Lower leg skin (tissue), 4 donors: ENCODE measurements around the gene SEPTIN8. TPM values are rescaled to one million over a fixed set of nuclear protein-coding genes. Genes with fewer than 3 reads are reported as not detected.

Source experiments
- DNase-seq, 2 donors: peaks; one replicate each; pipeline ENCODE4 v3.0.0-alpha.2; 2019; ENCODE audit warnings: low spot score in 2 of 2
- H3K4me3 ChIP-seq: fragments of 200-600 bp; sonication (generic); 2 replicates; pipeline ENCODE4 v1.5.1; 2017; ENCODE audit warnings: mild to moderate bottlenecking, low read depth; ENCODE audit not compliant: poor library complexity, severe bottlenecking
- CTCF ChIP-seq, 3 donors: fragments of 450-650 bp; IDR thresholded peaks; one replicate each; pipeline ENCODE4 v1.5.1; 2016; ENCODE audit warnings: antibody characterized with exemption in 3 of 3, mild to moderate bottlenecking in 3 of 3, moderate library complexity in 2 of 3
- POLR2A ChIP-seq, 2 donors: fragments of 450-650 bp; IDR thresholded peaks; one replicate each; pipeline ENCODE4 v1.6.1; 2016 to 2017; ENCODE audit warnings: antibody characterized with exemption in 2 of 2, mild to moderate bottlenecking in 1 of 2, moderate library complexity in 1 of 2
- WGBS, 2 donors: methylation state at CpG; one replicate each; pipeline ENCODE4 v1.1.5; 2018; 5-methylcytosine and 5-hydroxymethylcytosine counted together
- intact Hi-C: fragments of 100-400 bp; cut with DNase I; formaldehyde crosslinking; loops from one replicate; pipeline ENCODE4 v1.15.0; 2023; ENCODE audit warnings: low total_unique reads
- total RNA-seq, 4 donors: library from RNA; depleted of rRNA; stranded (reverse); fragments of >200 nt; gene quantifications; one replicate each; pipeline ENCODE4 v1.1.0, GENCODE V29; 2016

SEPTIN8 gene
- total RNA-seq, 4 donors from 2014 or later: 70.0 to 99.6 (median 87.8) TPM

DNA sequence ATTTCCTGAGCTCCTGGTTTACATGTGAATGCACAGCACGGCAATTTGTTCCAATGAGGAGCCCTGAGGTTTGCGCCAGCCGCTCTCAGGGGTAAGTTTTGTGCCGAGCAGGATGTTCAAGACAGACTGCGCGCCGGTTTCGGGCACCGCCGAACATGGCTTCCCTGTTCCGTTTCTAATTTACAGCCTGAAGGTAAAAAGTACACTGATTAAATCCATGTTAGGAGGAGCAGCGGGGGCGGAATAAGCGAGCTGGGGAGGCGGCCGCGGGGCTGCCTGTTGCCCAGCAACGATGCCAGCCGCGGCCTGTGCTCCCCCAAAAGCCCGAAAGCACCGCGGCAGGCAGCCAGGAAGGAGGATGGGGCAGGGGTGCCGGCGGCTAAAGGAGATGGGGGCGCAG is 42.4 kb upstream of the SEPTIN8 start:
- intact Hi-C loops: loop anchor here (10.0 kb wide), 2 partner anchors 65 to 295 kb away; no protein-coding TSS in a partner anchor
- TF ChIP-seq POLR2A (IDR thresholded peaks at IDR 0.05): no peak
- TF ChIP-seq CTCF (IDR thresholded peaks at IDR 0.05): no peak
- no peak for DNase-seq
- 28 to 44% methylated on average over 26 of the region's 26 CpGs for WGBS, 2 donors
- no peak overlapping the region for H3K4me3 ChIP-seq

DNA sequence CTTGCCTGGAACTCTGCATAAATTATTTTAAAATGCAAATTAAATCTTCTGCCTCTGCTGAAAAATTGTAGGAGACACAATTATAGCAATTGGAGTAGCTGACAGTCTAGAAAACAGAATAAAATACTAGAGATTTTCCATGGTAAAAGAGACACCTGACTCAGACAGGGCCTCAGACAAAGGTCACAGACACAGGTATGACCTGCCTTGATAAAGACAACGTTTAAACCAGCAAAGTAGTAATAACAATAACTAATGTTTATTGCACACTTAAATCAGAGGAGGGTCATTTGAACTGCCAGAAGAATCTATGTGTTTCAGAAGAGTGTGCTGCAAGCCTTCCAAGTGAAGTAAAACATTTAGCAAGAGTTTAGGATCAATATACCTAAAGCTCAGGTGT is 40.0 kb upstream of the SEPTIN8 start:
- 76 to 80% methylated on average over 1 of the region's 1 CpG for WGBS, 2 donors

GRCh38 chr5:132816554-132816953 is 39.5 kb upstream of the SEPTIN8 start:
- intact Hi-C loops: loop anchor here (10.0 kb wide), 2 partner anchors 62 to 292 kb away; no protein-coding TSS in a partner anchor
- H3K4me3 ChIP-seq: no peak overlapping the region
- no peak for DNase-seq
- TF ChIP-seq CTCF (IDR thresholded peaks at IDR 0.05) (no peak), POLR2A (IDR thresholded peaks at IDR 0.05) (no peak)

More for the DNA sequence above, 40.0 kb upstream of the SEPTIN8 start:
- no peak for DNase-seq
- intact Hi-C loops: loop anchor here (10.0 kb wide), 2 partner anchors 62 to 292 kb away; no protein-coding TSS in a partner anchor
- TF ChIP-seq POLR2A (IDR thresholded peaks at IDR 0.05): no peak
- TF ChIP-seq CTCF (IDR thresholded peaks at IDR 0.05): no peak
- H3K4me3 ChIP-seq: no peak overlapping the region

- H3K4me3 ChIP-seq: no peak overlapping the region
- DNase-seq: no peak
- WGBS, 2 donors: 83 to 84% methylated on average over 2 of the region's 2 CpGs
- TF ChIP-seq POLR2A (IDR thresholded peaks at IDR 0.05): no peak
- no peak for TF ChIP-seq CTCF (IDR thresholded peaks at IDR 0.05)
- intact Hi-C loops: loop anchor here (10.0 kb wide), 2 partner anchors 61 to 291 kb away; no protein-coding TSS in a partner anchor
These were observed 39.0 kb upstream of the SEPTIN8 start for GRCh38 chr5:132816083-132816482.

GRCh38 chr5:132815454-132815853 is 38.4 kb upstream of the SEPTIN8 start:
- intact Hi-C loops: loop anchor here (10.0 kb wide), 2 partner anchors 61 to 291 kb away; no protein-coding TSS in a partner anchor
- WGBS, 2 donors: 96 to 98% methylated on average over 1 of the region's 1 CpG
- DNase-seq: no peak
- no peak overlapping the region for H3K4me3 ChIP-seq
- no peak for TF ChIP-seq CTCF (IDR thresholded peaks at IDR 0.05)
